ENCODE measurements around the gene SURF2.

Gene SURF2

GRCh38 chr9:133355881-133356357 is 431 bp upstream of the SURF2 start:
- no peak for TF ChIP-seq CTCF (IDR thresholded peaks at IDR 0.05; ENCODE audit: insufficient read depth, low read depth, low read length, missing control alignments)
- peak overlapping the region; percentile 76 for H3K4me3 ChIP-seq (ENCODE audit: low read depth, low read length)
- no peak for DNase-seq (ENCODE audit: low read depth)

GRCh38 chr9:133357656-133358055 is 1.3 kb downstream of the SURF2 start:
- H3K4me3 ChIP-seq (ENCODE audit: low read depth, low read length) = no peak overlapping the region
- DNase-seq (ENCODE audit: low read depth) = no peak
- no peak for TF ChIP-seq CTCF (IDR thresholded peaks at IDR 0.05; ENCODE audit: insufficient read depth, low read depth, low read length, missing control alignments)

GRCh38 chr9:133359399-133360175 is 3.2 kb downstream of the SURF2 start:
- TF ChIP-seq CTCF (IDR thresholded peaks at IDR 0.05; ENCODE audit: insufficient read depth, low read depth, low read length, missing control alignments) = no peak
- DNase-seq (ENCODE audit: low read depth) = no peak
- no peak overlapping the region for H3K4me3 ChIP-seq (ENCODE audit: low read depth, low read length)

GRCh38 chr9:133360400-133361393 is 4.3 kb downstream of the SURF2 start:
- no peak for DNase-seq (ENCODE audit: low read depth)
- no peak overlapping the region for H3K4me3 ChIP-seq (ENCODE audit: low read depth, low read length)
- no peak for TF ChIP-seq CTCF (IDR thresholded peaks at IDR 0.05; ENCODE audit: insufficient read depth, low read depth, low read length, missing control alignments)

- no peak for TF ChIP-seq CTCF (IDR thresholded peaks at IDR 0.05; ENCODE audit: insufficient read depth, low read depth, low read length, missing control alignments)
- H3K4me3 ChIP-seq (ENCODE audit: low read depth, low read length) = no peak overlapping the region
- DNase-seq (ENCODE audit: low read depth) = no peak
These were observed 5.2 kb downstream of the SURF2 start for GRCh38 chr9:133361507-133362092.

GRCh38 chr9:133362359-133363044 is 6.2 kb downstream of the SURF2 start:
- H3K4me3 ChIP-seq (ENCODE audit: low read depth, low read length) = no peak overlapping the region
- no peak for DNase-seq (ENCODE audit: low read depth)
- TF ChIP-seq CTCF (IDR thresholded peaks at IDR 0.05; ENCODE audit: insufficient read depth, low read depth, low read length, missing control alignments) = no peak
